WTC11 (cell line): Measurements from ENCODE around the gene PPP1R37.

Experiments used
- AFF4 ChIP-seq: sonication (generic); formaldehyde crosslinking; IDR thresholded peaks from 2 replicates; pipeline ENCODE4 v1.8.1; 2023; ENCODE audit warnings: mild to moderate bottlenecking, missing genetic modification reagents, borderline replicate concordance
- CBFB ChIP-seq: sonication (generic); formaldehyde crosslinking; IDR thresholded peaks from 2 replicates; pipeline ENCODE4 v1.8.1; 2022; ENCODE audit warnings: mild to moderate bottlenecking, low read depth, missing genetic modification reagents
- CTCF ChIP-seq: fragments of 200-600 bp; IDR thresholded peaks from 2 replicates; pipeline ENCODE4 v1.8.0; 2022; ENCODE audit warnings: antibody characterized with exemption
- E2F4 ChIP-seq: sonication (generic); formaldehyde crosslinking; IDR thresholded peaks from 2 replicates; pipeline ENCODE4 v1.8.1; 2022; ENCODE audit warnings: low read depth, mild to moderate bottlenecking, moderate library complexity, missing genetic modification reagents, borderline replicate concordance
- ERG ChIP-seq: fragments of 250-450 bp; sonication (Bioruptor Pico); IDR thresholded peaks from 2 replicates; pipeline ENCODE4 v1.8.0; 2021; ENCODE audit warnings: mild to moderate bottlenecking

- no peak for TF ChIP-seq CTCF
- TF ChIP-seq AFF4 (CRISPR knock-in tag) = no peak
- no peak for TF ChIP-seq CBFB (CRISPR knock-in tag)
- no peak for TF ChIP-seq E2F4 (CRISPR knock-in tag)
- no peak for TF ChIP-seq ERG (CRISPR knock-in tag)
Observed at GRCh38 chr19:45047188-45047797, 45.7 kb upstream of the PPP1R37 start.
